GM18517 (cell line): Measurements from ENCODE around the gene HOXD8.

Experiments used
- ATAC-seq: cut with Tn5 transposase; IDR thresholded peaks from one replicate; pipeline ENCODE4 v1.9.1; 2021; ENCODE audit warnings: mild to moderate bottlenecking, moderate library complexity; ENCODE audit not compliant: unreplicated experiment

Gene HOXD8

GRCh38 chr2:176102309-176102866 is 27.1 kb upstream of the HOXD8 start:
- ATAC-seq: no peak

DNA sequence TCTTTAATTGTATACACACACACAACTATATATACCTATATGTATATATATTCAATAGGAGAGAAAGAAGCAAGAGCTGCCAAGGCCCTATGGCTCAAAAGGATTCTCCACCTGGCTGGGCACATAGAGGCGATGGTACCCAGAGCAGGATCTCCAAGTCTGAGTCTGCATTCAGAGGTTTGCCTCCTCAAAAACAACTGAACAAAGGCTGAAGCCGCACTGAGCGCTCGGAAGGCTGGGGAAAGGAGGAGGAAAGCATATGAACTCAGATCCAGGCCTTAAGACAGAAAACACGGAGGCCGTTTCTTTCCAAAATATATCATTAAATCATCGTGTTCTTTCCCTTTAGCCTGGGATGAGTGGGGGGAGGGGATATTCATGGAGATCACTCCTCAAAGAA is 26.3 kb upstream of the HOXD8 start:
- ATAC-seq: no peak

- no peak for ATAC-seq
These were observed 25.7 kb upstream of the HOXD8 start for GRCh38 chr2:176103742-176104315.

GRCh38 chr2:176104316-176105077 is 25.0 kb upstream of the HOXD8 start:
- ATAC-seq: no peak

DNA sequence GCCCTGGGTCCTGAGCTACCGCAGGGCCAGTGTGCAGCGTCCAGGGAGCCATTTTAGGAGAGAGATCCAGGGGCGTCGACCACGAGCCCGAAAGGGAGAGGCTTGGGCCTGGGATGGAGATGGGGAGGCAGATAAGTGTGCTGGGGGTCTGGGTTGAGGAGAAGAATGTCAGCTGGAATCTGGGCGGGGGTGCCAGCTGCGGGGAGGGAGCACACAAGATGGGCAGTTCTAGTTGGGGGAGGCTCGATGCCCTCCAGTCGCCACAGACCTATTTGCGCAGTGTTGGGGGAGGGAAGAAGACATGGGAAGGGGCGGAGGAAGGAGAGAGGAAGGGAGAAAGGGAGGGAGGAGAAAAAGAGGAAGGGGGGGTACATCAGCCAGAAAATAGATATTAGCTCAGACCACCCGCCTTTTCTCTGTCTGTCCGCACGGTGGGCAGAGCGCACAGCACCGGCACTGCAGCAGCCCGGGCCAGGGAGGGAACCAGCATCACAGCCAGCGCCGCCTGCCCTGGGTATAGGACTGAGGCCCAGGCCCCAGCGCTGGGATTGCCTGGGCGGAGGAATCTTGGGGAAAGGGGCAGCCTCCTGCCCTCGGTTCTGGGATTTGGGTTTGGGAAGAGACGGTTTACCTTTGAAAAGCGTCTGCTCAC is 24.3 kb upstream of the HOXD8 start:
- ATAC-seq: no peak

DNA sequence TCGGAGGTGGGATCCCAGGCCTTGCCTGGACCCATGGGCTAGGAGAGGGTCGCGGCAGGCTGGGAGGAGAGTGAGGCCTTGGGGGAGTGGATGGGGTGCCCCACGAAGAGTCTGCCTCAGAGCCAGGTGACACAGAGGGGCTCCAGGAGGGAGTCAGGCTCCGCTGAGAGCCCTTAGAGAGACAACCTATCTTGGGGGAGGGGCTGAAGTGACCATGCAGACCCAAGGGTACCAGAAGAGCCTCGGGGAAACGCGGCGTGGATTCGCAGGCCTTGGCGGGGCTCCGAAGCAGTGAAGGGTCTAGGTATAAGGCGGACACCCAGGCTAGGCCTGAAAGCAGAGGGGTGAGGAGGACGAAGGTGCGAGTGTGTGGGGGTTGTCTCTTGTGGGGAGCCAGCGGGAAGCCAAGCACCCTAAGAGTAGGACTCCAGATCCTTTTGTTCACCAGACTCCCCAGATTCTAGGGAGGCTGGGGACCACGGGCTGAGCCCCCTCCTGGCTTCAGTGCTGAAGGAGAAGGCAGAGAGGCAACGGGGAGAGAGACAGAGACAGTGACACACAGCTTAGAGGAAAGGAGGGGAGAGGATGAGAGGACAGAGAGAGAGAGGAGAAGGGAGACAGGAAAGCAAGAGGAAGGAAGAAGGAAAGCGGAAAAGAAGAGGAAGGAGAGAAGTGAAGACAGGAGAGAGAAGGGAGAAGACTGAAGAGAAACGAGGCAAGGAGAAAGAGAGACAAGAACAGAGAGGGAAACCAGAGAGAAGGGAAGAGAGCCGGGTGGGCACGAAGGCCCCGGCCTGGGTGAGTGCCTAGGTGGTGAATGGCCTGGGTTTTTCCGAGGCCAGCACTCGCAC is 23.6 kb upstream of the HOXD8 start:
- ATAC-seq: no peak

- ATAC-seq: no peak
These were observed 22.6 kb upstream of the HOXD8 start, which contains the start of gene HOXD11 for GRCh38 chr2:176106581-176107539. TSS of gene HOXD11 (plus strand) at chr2:176107280. CDS start at chr2:176107356, 76 bp downstream.

- no peak for ATAC-seq
These were observed 21.7 kb upstream of the HOXD8 start for GRCh38 chr2:176107731-176108181.

DNA sequence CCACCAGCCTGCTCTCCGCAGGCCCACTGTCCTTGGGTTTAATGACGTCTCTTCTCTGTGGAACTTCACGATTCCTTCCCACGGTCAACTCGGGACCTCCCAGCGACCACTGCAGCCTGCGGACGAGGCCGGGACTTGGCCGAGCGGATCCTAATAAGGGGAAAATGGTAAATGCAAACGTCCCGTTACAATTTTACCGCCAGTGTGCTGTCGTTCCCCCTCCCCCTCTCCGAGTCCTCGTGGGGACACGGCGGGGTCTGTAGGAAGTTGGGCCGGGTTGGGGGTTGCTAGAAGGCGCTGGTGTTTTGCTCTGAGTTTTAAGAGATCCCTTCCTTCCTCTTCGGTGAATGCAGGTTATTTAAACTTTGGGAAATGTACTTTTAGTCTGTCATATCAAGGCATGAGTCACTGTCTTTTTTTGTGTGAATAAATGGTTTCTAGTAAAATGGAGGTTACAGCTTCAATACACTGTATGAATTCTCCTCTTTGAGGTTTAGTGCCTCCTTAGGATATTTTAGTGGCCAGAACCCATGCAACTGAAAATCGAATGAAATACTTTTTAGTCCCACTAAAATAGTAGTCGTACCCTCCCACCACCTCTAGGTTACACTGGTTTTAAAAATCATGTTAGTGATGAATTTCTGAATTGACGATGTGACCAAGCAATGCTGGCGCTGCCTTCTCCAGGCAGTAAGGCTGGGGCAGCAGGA is 20.2 kb upstream of the HOXD8 start:
- no peak for ATAC-seq

- no peak for ATAC-seq
These were observed 19.6 kb upstream of the HOXD8 start for GRCh38 chr2:176109946-176110345.

DNA sequence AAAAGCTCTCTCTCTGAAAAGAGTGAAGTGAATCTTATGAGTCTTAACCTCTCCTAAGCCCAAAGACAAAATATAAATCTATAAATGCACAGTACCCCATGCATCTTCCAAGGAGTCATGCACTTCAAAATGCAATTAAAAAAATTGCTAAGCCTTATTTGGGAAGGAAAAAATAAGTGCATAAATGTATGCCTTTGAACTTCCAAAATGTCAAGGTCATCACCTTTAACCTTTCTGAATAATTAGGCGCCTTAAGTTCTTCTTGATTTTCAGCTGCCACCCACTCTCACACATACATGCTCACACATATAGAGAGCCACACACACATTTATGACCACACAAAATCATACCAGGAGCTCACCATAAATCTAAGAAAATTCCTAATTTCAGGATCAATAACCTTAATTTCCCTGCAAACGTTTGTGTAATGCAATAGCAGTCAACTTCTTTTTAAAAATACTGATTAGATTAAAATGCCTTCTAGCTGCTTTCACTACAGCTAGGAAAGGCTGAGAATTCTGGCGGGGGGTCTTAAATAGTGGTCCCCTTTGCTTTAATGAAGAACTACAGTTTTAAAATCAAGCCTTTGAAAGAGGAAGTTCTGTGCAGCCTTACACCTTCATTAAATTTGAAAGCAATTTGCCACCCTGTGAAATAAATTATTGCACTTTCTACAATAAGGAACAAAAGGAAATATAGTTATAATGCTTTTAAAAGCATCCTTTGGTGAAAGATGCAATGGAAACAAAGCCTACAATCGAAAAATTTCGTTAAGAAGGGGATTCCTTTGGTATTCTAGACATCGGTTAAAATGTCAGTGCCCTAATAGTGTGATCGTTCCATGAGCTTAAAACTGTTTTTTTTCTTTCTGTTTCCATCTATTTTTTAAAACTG is 18.8 kb upstream of the HOXD8 start:
- ATAC-seq: no peak

GRCh38 chr2:176111309-176111663 is 18.2 kb upstream of the HOXD8 start:
- no peak for ATAC-seq

- ATAC-seq: no peak
These were observed 17.6 kb upstream of the HOXD8 start for GRCh38 chr2:176111846-176112374.

DNA sequence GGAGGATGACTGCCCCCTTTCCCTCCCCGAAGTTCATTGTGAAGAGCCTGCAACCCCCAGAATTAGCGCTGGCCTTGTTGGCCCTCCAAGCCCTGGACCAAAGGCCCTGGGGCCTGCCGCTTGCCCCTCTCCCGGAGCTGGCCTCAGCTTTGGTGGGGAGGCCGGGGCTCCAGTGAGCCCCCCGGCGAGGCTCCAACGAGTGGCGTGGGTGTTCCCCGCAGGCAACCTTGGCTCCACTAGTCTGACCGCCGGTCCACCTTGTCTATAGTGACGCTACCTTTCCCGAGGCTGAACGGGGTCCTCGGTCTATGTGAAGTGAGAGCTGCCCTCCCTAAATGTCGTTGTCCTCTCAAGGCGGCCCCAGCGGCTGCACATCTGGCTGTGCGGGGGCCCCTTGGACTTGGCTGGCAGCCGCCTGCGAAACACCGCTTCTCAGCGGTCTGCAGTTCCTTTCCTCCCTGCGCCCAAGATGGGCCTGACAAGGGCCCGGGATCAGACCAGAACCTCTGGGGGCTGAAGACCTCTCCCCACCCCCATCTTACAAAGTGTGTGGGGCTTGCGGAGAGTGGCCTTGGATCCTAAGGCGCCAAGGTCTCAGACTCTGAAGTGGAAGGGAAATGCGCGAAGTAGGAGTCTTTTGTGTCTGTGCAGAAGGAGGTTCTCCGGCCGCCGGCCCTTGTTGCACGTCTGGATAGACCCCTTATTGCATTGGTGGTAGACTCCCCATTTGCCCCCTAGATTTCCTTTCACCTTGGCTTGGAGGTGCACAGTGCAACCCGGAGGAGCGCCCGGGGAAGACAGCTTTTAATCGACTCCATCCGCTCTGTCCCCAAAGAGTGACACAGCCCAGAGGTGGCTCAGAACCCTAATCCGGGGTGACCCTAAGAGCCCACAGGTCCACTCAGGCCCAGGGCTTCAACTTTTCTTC is 16.9 kb upstream of the HOXD8 start:
- ATAC-seq: no peak

DNA sequence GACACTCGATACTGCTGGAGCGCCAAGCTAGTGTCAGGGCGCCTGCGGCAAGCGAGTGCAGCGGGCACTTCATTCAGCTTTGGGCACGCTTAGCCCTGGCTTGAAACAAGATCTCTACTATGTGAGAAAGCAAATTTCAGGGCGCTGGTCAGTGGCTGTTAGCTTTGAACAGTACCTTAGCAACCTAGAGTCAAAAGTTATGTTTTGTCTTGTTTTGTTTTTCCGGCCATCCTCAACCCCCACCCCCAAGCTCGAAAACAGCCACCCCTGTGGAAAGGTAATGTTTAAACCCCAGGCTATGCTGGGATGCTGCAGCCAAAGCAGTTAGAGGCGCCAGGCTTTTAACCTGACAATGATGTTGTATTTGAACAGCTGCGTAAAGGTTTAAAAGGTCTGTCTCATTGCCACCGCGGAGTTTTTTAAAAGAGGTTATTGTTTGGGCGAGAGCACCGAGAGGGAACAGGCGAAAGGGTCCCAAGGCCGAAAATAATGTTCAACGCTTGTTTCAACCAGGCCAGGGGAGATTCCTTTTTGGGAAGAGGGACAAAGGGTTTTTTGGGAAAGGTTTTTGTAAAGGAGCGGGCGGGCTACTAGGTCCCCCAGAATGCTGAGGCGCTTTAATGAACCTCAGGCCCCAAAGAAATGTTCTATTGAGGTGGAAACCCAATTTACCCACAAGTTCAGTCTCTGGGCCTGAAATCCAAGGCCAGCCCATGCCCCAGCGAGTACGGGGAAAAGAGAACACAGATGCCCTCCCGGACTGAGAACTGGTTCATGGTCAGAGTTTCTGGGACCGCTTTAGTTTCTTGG is 15.2 kb upstream of the HOXD8 start:
- no peak for ATAC-seq
